Hematopoietic multipotent progenitor cell treated with erythropoietin and hydrocortisone succinate and interleukin-3 and kit ligand, for 17 days (in vitro differentiated cells): ENCODE measurements around the gene GNB2.

Source experiments
- DNase-seq: peaks from one replicate; pipeline ENCODE4 v3.0.0-alpha.2; 2015; ENCODE audit warnings: low spot score

Gene GNB2

DNA sequence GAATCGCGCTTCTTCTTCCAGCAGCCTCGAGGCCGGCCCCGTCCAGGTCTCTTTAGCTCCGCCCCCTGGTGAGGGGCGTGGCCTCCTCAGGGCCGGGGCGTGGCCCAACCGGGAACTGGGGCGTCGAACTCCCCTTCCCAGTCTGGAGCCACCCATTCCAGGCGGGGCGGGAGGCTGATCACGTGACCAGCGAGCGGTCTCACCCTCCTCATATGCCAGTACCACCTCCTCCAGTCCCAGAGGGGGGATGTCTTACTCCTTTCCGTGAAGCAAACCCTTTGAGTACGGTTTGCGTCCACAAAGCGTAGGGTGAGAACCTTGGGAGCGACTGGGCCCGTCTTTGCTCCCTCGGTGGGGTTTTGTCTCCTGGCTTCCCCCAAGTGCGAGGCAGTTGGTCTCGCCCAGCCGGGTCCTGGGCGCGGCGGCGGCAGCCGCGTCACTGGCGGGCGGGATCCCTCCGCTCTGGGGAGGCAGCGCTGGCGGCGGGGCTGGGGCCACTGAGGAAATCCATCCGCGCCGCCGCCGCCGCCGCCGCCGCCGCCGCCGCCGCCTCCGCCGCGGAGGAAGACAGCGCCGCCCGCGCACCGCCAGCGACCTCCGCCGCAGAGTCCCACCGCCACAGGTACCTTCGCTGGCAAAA lies at the start of gene GNB2:
GNB2 (plus strand) TSS at position 439 of the 640 bp plus-strand sequence. CDS start 2,526 bp downstream, outside the sequence.
- peak; percentile 100 for DNase-seq

DNA sequence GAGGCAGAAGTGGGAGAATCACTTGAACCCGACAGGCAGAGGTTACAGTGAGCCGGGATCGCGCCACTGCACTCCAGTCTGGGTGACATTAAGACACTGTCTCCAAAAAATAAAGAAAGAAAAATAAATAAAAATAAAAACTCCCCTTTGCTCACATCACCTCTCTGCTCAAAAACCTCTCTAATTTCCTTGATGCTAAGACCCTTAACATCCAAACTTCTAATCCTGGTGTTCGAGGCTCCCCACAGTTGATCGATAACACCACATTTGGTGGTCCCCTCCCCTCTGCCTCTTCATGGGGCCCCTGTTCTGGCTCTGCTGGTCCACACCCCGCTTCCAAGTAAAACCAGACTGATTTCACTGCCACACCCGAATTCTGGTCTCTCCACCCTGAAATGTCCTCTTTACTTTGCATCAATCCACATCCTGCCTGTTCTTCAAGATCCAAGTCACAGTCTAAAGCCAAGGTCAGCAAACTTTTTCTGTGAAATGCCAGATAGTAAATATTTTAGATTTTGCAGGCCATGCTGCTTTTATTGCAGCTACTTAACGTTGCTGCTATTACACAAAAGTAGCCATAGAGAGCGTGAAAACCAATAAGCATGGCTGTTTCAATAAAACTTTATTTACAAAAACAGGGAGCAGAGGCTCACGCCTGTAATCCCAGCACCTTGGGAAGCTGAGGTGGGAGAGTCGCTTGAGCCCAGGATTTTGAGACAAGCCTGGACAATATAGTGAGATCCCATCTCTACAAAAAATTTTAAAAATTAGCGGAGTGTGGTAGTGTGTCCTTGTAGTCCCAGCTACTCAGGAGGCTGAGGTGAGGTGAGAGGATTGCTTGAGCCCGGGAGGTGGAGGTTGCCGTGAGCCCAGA lies 49.4 kb upstream of the GNB2 start:
- DNase-seq = peak; percentile 24

DNA sequence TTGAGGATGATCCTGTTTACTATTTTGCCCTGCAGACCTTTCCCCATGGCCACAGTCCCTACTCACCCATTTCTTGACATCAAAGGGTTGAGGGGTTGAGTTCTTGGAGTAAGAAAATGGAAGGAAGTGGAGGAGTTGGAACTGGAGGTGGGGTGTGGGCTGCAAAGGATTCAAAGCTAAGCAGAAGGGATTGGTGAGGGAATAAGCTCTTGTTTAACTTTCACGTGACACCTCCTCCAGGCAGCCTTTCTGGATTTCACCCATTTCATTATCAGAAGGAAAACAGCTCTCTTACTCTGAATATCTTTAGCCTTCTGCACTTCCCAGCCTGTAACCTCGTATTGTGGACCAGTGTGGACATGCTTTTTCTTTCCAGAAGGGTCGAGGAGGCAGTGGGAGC lies 47.5 kb upstream of the GNB2 start:
- no peak for DNase-seq

DNA sequence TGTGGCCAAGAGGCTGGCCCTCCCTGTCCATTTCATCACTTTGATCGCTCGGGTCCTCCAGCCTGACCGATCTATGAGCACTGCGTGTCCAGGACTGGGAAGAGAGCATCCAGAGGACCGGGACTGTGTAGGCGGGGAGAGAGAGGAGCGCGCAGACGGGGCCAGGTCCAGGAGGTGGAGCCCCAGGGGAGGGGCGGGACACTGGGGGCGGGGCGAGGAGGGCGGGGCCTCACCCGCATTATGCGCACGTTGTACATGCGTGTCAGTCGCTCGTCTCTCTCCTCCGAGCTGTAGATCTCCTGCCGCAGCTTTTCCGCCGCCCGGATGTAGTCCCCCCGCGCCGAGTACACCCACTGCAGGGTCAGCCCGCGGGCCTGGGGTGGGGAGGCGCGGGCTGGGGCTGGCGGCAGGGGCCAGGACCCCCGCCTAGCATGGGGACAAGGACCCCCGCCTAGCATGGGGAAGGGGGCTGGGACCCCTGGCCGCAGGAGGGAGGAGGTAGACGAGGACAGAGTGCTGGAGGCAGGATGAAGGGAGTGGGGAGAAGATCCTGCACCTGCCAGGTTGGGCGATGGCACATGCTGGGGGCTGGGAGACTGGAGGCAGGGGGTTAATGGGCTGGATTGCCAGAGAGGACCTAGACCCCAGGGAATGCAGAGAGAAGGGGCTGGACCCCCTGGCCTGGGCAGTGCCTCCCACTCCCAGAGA lies 46.9 kb upstream of the GNB2 start:
- peak; percentile 65 for DNase-seq

DNA sequence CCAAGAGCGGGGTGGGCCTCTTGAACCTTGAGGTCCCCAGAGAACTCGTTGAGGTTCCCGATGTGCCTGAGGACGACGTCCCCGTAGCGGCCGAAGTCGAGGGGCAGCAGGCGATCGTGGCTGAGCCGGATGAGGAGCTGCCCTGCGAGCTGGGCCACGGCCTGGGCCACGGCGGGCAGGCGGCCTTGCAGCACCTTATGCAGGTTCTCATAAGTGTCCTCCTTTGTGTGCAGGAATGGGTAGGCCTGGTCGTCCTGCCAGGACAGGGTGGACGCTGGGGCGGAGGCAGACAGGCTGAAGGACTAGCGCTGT lies 46.3 kb upstream of the GNB2 start:
- no peak for DNase-seq

DNA sequence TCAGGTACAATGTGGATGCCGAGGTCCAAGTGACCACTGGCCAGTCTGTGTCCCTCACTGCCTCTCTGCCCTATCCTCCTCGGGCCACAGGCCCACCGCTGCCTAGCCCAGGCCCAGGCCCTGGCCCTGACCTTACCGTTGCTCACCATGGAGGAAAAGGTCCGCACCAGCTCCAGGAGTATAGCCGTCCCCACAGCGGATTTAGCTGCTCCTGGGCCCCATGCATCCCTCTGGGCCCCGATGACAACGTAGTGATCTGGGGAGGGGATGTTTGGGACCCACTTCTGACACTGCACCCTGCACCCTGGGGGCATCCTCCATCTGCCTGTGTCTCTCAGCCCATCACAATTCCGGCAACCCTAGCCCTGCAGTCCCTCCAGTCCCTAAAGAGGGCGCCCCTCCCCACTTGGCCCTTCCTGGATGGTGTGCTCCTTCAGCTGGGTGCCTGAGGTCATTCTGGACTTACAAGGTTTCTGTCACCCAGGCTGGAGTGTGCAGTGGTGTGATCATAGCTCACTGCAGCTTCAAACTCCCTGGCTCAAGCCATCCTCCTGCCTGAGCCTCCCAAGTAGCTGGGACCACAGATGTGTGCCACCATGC lies 44.3 kb upstream of the GNB2 start:
- peak; percentile 28 for DNase-seq

DNA sequence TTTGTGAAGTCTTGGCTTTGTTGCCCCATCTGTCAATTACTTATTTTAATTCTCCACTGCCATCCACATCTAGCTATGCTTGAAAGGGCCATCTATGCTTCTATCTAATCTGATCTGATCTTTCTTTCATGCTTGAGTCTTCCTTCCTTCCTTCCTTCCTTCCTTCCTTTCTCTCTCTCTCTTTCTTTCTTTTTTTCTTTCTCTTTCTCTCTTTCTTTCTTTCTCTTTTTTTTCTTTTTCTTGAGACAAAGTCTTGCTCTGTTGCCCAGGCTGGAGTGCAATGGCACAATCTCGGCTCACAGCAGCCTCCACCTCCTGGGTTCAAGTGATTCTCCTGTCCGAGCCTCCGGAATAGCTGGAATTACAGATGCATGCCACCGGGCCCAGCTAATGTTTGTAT lies 43.5 kb upstream of the GNB2 start:
- DNase-seq = no peak

DNA sequence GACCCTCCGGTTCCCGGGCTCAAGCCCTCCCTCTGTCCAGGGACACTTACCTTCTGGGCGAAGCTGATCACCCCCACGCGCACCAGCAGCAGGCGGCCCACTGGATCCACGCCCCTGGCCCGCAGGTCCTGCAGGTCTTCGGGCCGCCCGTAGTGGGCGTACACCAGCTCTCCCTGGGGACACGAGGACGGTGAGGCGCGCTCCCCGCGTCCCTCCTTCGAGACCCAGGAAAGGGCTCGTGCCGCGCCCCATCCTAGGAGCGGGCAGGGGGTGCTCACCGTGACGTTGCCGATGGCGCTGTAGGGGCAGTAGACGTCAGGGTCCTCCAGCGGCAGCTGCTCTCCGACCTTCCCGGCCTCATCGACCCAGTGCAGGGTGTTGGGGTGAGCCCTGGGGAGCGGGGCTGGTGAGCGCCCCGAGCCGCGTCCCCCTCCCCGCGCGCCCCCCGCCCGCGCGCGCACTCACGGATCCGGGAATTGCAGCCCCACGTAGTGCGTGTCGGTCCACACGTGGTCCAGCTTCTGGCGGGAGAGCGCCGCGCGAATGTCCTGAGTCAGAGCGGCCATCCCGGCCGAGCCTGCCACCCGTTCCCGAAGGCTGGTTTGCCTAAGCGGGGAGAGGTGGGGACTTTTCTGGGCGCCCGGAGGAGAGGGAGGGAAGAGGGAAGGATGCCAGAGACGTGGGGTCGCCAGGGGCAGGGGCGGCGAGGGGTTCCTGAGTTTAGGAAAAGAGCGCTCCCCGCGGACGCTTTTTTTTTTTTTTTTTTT lies 40.4 kb upstream of the GNB2 start:
- DNase-seq = no peak

DNA sequence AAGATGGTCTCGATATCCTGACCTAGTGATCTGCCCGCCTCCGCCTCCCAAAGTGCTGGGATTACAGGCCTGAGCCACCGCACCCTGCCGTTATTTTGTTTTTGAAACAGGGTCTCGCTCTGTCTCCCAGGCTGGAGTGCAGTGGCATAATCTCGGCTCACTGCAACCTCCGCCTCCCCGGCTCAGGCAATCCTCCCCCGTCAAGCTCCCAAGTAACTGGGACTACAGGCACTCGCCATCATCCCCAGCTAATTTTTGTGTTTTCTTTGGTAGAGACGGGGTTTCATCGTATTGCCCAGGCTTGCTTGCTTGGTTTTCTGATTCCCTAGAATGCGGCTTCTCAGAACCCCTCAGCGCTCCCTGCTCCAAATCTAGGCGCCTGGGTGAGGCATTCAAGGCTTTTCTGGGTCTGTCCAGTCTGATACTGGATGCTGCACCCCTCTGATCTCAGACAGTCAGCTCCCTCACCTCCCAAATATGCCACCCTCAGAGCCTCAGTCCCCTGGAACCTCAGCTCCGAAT lies 33.5 kb upstream of the GNB2 start:
- peak; percentile 56 for DNase-seq

DNA sequence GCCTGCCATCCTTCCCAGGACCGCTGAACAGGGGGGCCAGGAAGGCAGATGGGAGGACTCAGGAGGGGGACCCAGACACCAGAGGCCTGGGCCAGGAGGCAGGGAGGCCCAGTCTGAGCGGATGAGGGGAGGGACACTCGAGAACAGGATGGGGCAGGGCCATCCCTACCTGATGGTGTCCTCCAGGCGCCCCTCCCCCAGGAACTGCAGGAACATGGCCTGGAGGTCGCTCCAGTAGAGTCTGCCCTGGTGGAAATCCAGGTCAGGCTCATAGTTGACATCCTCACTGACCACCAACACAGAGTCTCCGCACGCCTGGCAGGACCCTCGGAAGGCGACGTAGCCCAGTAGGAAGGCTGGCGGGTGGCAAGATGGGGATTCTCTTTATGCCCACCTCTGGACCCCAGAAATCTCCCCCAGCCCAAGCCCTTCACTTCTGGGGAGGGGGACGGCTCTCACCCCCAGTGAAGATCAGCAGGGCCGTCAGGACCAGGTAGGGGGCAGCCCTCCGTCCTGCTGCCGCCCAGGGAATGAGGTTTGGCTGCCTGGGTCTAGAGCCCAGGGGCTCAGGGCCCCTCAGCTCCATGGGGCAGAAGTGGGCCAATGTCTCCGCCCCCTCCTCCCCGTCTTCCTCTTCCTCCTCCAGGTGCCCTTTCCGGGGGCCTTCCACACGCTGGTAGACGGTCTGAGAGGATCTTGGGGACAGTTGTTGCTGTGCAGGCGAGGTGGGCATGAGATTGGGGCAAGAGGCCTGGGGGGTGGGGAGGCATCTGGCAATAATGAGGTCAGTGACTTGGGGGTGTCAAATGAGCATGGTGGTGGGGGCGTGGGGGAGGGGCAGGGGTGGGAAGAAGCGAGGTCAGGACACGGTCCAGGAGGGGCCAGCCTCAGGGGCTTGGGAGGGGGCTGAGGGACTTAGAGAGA lies 32.8 kb upstream of the GNB2 start:
- DNase-seq = peak; percentile 41

DNA sequence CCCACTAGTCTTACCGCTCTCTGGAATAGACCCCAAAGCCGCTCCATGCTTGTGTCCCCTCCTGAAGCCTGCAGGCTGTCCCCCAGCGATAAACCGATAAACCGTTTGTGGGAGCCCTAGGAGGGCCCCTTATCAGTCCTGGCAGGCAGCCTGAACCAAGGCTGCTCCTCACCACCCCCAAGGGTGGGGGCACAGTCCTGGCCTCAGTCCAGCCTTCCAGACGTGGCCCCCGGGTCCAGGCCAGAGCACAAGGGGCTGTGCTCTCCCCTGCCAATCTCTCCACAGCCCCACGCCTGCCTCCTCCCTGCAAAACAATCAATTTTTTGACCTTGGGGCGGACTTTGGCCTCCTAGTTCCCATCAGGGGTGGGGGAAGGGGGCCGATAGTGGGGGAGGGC lies 32.1 kb upstream of the GNB2 start, which contains the start of gene TFR2:
TFR2 (minus strand) TSS at position 90 of the 397 bp plus-strand sequence; CDS start at position 47, 43 bp downstream.
- peak; percentile 89 for DNase-seq

DNA sequence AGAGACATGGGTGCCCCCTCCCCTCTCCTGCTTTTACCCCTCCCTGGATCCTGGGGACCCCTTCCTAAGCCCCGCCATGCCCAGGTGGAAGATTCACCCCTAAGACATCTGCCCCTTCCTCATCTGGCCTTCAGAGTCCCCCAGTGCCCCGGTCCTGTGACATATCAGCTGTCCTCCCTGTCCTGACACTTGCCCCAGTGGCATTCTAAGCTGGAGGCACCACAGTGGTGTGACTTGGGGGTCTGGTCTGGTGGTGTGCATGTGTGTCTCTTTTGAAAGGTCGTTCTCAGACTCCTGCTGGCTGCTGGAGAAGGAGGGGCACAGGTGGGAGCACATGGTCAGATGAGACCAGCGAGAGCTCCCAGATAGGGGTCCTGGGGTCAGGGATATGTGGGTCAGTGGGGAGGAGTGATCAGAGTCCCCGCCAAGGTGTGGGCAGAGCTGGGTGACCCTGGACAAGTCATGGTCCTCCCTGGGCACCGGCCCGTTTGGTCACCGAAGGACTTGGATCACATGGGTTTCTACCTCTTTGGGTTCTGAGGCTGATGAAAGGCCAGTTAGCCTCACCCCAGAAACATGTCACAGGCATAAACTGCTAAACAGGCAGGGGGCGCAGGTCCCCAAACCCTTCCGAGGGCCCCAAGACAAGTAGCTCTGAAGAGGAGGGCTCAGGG lies 31.5 kb upstream of the GNB2 start:
- DNase-seq = peak; percentile 54

DNA sequence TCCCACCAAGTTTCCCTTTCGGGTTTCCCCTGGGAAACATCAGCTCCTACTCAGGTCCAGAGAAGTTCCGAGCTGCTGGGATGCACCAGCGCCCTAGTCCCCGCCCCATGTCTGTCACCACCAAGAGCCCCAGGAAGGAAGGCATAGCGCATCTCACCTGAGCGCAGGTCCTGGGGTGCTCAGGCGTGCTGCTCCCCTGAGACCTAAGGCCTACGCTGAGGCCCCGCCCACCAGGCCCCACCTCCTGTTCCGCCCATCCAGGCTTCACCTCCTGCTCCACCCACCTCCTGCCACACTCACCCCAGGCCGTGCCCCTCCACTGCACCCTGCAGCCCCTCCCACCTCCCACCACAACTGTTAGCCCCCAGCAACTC lies 31.0 kb upstream of the GNB2 start:
- peak; percentile 89 for DNase-seq

DNA sequence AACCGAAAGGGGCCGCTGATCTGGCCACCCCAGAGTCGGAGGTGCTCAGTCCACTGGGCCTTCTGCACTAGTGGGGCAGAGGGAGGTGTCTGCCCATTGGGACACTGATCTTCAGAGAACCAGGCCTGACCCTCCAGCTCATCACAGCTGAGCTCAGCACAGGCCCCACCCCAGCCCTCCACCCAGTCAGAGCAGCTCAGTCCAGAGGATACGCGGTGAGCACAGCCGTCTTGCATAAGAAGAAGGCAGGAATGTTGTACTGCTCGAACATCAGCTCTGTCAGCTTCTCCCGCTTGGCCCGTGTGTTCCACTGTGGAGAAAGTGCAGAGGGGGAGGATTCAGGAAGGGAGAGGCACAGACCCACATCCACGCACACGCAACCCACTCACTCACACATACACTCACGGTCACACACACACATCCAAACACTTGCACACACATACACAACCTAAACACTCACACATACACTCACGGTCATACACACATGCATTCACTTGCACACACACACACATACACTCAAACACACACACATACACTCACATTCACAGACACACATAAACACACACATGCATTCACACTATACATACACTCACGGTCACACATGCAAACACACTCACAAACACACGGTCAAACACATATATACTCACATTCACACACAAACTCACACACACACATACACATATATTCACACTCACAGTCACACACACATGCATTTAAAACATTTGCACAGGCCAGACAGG lies 23.5 kb upstream of the GNB2 start:
- DNase-seq = no peak

DNA sequence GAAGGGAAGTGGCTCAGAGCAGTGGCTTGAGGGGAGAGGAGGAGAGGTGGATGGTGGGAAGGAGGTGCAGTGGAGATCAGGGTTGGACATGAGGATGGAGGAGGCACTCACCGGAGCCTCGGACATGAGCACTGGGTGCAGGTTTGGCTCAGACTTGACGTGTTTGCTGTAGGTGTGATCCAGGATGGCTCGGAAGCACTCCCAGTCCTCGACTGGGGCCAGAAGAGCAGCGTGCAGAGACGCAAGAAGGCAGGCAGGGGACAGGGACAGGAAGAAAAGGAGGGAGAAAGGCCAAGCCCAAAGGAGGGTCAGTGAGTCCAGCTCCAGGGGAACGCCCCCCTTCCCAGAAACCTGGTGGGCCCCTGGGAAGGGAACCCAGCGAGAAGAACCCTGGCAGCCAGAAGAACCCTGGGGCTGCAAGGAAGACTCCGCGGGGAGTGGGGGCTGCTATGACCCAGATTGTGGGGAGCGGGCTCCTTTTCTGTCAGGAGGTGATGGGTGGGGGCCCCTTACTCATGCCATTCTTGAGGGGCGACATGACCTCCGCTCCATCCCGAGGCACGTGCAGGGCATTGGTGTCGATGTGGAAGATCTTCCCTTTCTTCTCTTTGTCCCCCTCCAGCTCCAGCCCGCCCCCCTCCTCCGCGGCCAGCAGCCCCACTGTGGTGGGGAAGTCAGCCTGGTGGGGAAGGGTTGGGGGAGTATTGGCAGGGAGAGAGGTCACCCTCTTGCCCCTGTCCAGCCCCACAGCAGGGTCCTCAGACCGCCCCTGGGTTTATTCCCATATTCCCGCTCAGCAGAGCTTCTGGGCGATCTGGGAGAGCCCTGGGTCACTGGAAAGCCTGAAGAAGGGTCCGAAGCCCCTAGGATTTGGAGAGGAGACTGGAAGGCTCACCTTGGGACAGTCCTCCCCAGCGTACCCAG lies 18.4 kb upstream of the GNB2 start:
- no peak for DNase-seq

DNA sequence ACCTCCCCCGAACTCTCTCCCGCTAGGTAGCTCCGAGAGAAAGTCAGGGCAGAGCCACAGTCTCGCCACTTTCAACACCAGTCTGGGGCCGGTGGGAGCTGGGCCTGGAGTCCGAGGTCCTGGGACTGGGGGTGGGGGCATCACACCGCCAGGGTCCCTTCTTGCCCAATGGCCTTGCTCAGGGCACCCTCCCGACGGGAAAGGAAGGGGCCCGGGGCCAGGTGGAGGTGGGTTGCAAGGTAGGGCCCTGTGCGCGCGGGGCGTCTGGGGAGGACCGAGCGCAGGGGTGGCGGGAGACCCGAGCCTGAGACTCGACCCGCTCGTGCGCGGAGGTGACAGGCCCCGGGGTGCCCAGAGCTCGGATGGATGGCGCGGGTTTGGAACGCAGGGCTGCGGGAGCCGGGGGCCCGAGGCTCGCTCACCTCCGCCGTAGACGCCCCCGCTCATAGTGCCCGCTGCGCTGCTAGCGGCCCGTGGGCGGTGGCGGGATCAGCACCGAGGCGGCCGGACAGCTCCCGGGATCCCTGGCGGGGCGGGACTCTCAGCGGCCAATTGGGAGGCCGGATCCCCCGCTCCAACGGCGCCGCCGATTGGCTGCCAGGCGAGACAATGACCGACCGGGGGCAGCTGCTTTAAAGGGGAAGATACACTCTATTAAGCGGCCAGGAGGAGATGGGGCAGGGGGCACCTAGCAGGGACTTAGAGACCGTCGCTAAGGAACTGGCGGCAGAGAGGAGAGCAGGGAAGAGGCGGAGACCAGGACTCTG lies 17.4 kb upstream of the GNB2 start, which contains the start of gene ACTL6B:
ACTL6B (minus strand) TSS at position 541 of the 767 bp plus-strand sequence; CDS start at position 447, 94 bp downstream.
- no peak for DNase-seq

DNA sequence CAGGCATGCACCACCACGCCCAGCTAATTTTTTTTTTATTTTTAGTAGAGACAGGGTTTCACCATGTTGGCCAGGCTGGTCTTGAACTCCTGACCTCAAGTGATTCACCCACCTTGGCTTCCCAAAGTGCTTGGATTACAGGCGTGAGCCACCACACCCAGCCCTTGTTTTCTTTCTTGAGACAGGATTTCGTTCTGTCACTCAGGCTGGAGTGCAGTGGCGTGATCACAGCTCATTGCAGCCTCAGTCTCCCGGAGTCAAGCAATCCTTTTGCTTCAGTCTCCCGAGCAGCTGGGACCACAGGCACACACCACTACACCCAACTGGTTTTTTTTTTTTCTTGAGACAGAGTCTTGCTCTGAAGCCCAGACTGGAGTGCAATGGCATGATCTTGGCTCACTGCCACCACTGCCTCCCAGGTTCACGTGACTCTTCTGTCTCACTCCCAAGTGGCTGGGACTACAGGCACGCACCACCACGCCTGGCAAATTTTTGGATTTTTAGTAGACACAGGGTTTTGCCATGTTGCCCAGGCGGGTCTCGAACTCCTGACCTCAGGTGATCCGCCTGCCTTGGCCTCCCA lies 11.3 kb upstream of the GNB2 start:
- peak; percentile 46 for DNase-seq
